HG03442 (cell line): Measurements from ENCODE around the gene ANKRD13B.
A peak's percentile ranks its signal among the peaks of the same experiment; 100 is the strongest.
"Not testable (repeated sequence)": the region's sequence is repeated elsewhere in the genome, so short reads cannot be mapped to it uniquely, and the experiment has no call there.

ENCODE experiments used
- ATAC-seq: cut with Tn5 transposase; IDR thresholded peaks from one replicate; pipeline ENCODE4 v1.9.1; 2021; ENCODE audit warnings: mild to moderate bottlenecking, moderate library complexity; ENCODE audit not compliant: unreplicated experiment

The ANKRD13B gene

GRCh38 chr17:29592850-29593551 is at the start of gene ANKRD13B:
TSS of gene ANKRD13B (plus strand) at chr17:29593132. CDS start at chr17:29593622, 490 bp downstream.
- ATAC-seq = no peak

GRCh38 chr17:29544066-29544465 is 48.9 kb upstream of the ANKRD13B start:
- no peak for ATAC-seq

- no peak for ATAC-seq
These were observed 46.8 kb upstream of the ANKRD13B start for GRCh38 chr17:29546085-29546484.

GRCh38 chr17:29546830-29547229 is 46.1 kb upstream of the ANKRD13B start:
- no peak for ATAC-seq

GRCh38 chr17:29549177-29549923 is 43.6 kb upstream of the ANKRD13B start:
- no peak for ATAC-seq

GRCh38 chr17:29555840-29556239 is 37.1 kb upstream of the ANKRD13B start:
- ATAC-seq = no peak

- ATAC-seq = no peak
These were observed 35.7 kb upstream of the ANKRD13B start for GRCh38 chr17:29557085-29557738.

- no peak for ATAC-seq
These were observed 35.2 kb upstream of the ANKRD13B start for GRCh38 chr17:29557739-29558116.

GRCh38 chr17:29558139-29558538 is 34.8 kb upstream of the ANKRD13B start:
- not testable (repeated sequence) for ATAC-seq

- ATAC-seq = no peak
These were observed 33.3 kb upstream of the ANKRD13B start for GRCh38 chr17:29559640-29560039.

GRCh38 chr17:29560316-29560715 is 32.6 kb upstream of the ANKRD13B start:
- no peak for ATAC-seq

- ATAC-seq = no peak
These were observed 31.1 kb upstream of the ANKRD13B start for GRCh38 chr17:29561554-29562517.

- ATAC-seq = no peak
These were observed 30.3 kb upstream of the ANKRD13B start for GRCh38 chr17:29562615-29563014.

- no peak for ATAC-seq
These were observed 29.1 kb upstream of the ANKRD13B start for GRCh38 chr17:29563816-29564215.

- ATAC-seq = peak; percentile 9
These were observed 27.1 kb upstream of the ANKRD13B start for GRCh38 chr17:29565643-29566472.

- ATAC-seq = peak; percentile 30
These were observed 26.2 kb upstream of the ANKRD13B start, which contains the start of gene ABHD15 for GRCh38 chr17:29566473-29567303. TSS of gene ABHD15 (minus strand) at chr17:29567037. CDS start at chr17:29566966, 71 bp downstream.

- ATAC-seq = peak; percentile 10
These were observed 25.7 kb upstream of the ANKRD13B start for GRCh38 chr17:29567304-29567553.

- ATAC-seq = peak; percentile 27
These were observed 25.2 kb upstream of the ANKRD13B start for GRCh38 chr17:29567554-29568330.
